GM19397 (cell line): ENCODE measurements around the gene ELAVL4.
"Not testable (repeated sequence)": the region's sequence is repeated elsewhere in the genome, so short reads cannot be mapped to it uniquely, and the experiment has no call there.

Experiments
- ATAC-seq: cut with Tn5 transposase; IDR thresholded peaks from one replicate; pipeline ENCODE4 v1.9.1; 2021; ENCODE audit warnings: mild to moderate bottlenecking, moderate library complexity; ENCODE audit not compliant: unreplicated experiment

ELAVL4 gene

GRCh38 chr1:50123071-50123470 is 14.4 kb downstream of the ELAVL4 start:
- ATAC-seq = no peak

- ATAC-seq = no peak
Observed at GRCh38 chr1:50126927-50127715, 18.4 kb downstream of the ELAVL4 start.

GRCh38 chr1:50129201-50129600 is 20.5 kb downstream of the ELAVL4 start:
- ATAC-seq = no peak

GRCh38 chr1:50132347-50132894 is 23.7 kb downstream of the ELAVL4 start:
- ATAC-seq = no peak

- no peak for ATAC-seq
Observed at GRCh38 chr1:50135716-50136115, 27.0 kb downstream of the ELAVL4 start.

GRCh38 chr1:50139339-50140181 is 30.8 kb downstream of the ELAVL4 start:
- no peak for ATAC-seq

GRCh38 chr1:50140182-50140447 is 31.4 kb downstream of the ELAVL4 start:
- no peak for ATAC-seq

GRCh38 chr1:50147191-50147850 is 38.6 kb downstream of the ELAVL4 start:
- ATAC-seq = no peak

- no peak for ATAC-seq
Observed at GRCh38 chr1:50148142-50148923, 39.6 kb downstream of the ELAVL4 start.

- no peak for ATAC-seq
Observed at GRCh38 chr1:50152236-50152635, 43.5 kb downstream of the ELAVL4 start.

GRCh38 chr1:50155541-50155940 is 46.8 kb downstream of the ELAVL4 start:
- ATAC-seq = no peak

- ATAC-seq = no peak
Observed at GRCh38 chr1:50156241-50157010, 47.7 kb downstream of the ELAVL4 start.

GRCh38 chr1:50157306-50157941 is 48.7 kb downstream of the ELAVL4 start:
- ATAC-seq = no peak

- ATAC-seq = no peak
Observed at GRCh38 chr1:50158421-50158820, 49.7 kb downstream of the ELAVL4 start.

GRCh38 chr1:50163680-50164079 is 55.0 kb downstream of the ELAVL4 start:
- no peak for ATAC-seq

- ATAC-seq = not testable (repeated sequence)
Observed at GRCh38 chr1:50166351-50166750, 57.6 kb downstream of the ELAVL4 start.

- ATAC-seq = no peak
Observed at GRCh38 chr1:50172299-50172698, 63.6 kb downstream of the ELAVL4 start.

- ATAC-seq = no peak
Observed at GRCh38 chr1:50174101-50174500, 65.4 kb downstream of the ELAVL4 start.
